Endothelial cell (in vitro differentiated cells): Measurements from ENCODE around the gene VAX1. TPM values are rescaled to one million over a fixed set of nuclear protein-coding genes. Genes with fewer than 3 reads are reported as not detected.

Experiments
- DNase-seq: peaks from one replicate; pipeline ENCODE4 v3.0.0; 2021; ENCODE audit warnings: low spot score
- H3K27ac Mint-ChIP-seq: one replicate; pipeline ENCODE4 v1.8.0; 2021; ENCODE audit warnings: mixed read lengths, inconsistent platforms; ENCODE audit not compliant: unreplicated experiment
- H3K27me3 Mint-ChIP-seq: one replicate; pipeline ENCODE4 v1.8.0; 2021; ENCODE audit warnings: mild to moderate bottlenecking, moderate library complexity, mixed read lengths, inconsistent platforms; ENCODE audit not compliant: unreplicated experiment
- H3K36me3 Mint-ChIP-seq: one replicate; pipeline ENCODE4 v1.8.0; 2021; ENCODE audit warnings: mild to moderate bottlenecking, low read depth, mixed read lengths, inconsistent platforms; ENCODE audit not compliant: unreplicated experiment
- H3K4me1 Mint-ChIP-seq: one replicate; pipeline ENCODE4 v1.8.0; 2021; ENCODE audit warnings: mild to moderate bottlenecking, mixed read lengths, inconsistent platforms; ENCODE audit not compliant: unreplicated experiment
- H3K4me3 Mint-ChIP-seq: one replicate; pipeline ENCODE4 v1.8.0; 2021; ENCODE audit warnings: mild to moderate bottlenecking, mixed read lengths, inconsistent platforms; ENCODE audit not compliant: unreplicated experiment
- H3K9me3 Mint-ChIP-seq: one replicate; pipeline ENCODE4 v1.8.0; 2021; ENCODE audit warnings: mixed read lengths, inconsistent platforms; ENCODE audit not compliant: unreplicated experiment
- total RNA-seq: library from RNA; stranded (reverse); fragmentation: NEBNext Ultra II Directional; extraction: Animal tissue kit (Norgen Biotek cat#: 25700); gene quantifications from one replicate; pipeline ENCODE4 v1.2.1, GENCODE V29; 2021; ENCODE audit not compliant: unreplicated experiment
- TF ChIP-seq, protein P1 (sequence below): fragments of 200-600 bp; sonication (generic); IDR thresholded peaks from one replicate; pipeline ENCODE4 v1.5.0; 2021; ENCODE audit warnings: antibody characterized with exemption; ENCODE audit not compliant: unreplicated experiment

The VAX1 gene
- total RNA-seq, 1 donor from 2014 or later: 26.3 TPM

DNA sequence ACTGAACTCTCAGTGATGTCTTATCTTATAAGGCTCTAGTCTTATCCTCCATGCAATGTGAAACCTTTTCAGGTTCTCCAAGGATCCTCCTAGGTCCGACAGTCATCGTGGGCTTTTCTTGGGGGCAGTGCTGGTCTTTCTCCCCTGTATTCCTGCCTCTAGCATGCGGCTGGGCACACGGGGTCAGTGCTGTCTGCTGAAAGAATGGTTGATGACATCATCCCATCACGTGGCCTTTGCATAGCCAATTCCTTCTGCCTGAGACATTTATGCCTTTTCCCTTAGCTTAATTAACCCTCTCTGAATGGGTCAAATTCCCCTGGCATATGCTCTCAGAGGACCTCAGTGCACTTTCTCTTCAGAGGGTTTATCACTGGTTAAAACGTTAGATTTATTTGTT, 32.2 kb upstream of the VAX1 start:
- peaks cover 17% of the 10 kb centered on the region for H3K4me1 Mint-ChIP-seq
- H3K9me3 Mint-ChIP-seq: no peaks in the 10 kb centered on the region
- no peak overlapping the region for H3K4me3 Mint-ChIP-seq
- H3K36me3 Mint-ChIP-seq: no peaks in the 10 kb centered on the region
- H3K27me3 Mint-ChIP-seq: peaks cover 27% of the 10 kb centered on the region
- no peak overlapping the region for H3K27ac Mint-ChIP-seq
- no peak for DNase-seq
- TF ChIP-seq, protein P1, sequence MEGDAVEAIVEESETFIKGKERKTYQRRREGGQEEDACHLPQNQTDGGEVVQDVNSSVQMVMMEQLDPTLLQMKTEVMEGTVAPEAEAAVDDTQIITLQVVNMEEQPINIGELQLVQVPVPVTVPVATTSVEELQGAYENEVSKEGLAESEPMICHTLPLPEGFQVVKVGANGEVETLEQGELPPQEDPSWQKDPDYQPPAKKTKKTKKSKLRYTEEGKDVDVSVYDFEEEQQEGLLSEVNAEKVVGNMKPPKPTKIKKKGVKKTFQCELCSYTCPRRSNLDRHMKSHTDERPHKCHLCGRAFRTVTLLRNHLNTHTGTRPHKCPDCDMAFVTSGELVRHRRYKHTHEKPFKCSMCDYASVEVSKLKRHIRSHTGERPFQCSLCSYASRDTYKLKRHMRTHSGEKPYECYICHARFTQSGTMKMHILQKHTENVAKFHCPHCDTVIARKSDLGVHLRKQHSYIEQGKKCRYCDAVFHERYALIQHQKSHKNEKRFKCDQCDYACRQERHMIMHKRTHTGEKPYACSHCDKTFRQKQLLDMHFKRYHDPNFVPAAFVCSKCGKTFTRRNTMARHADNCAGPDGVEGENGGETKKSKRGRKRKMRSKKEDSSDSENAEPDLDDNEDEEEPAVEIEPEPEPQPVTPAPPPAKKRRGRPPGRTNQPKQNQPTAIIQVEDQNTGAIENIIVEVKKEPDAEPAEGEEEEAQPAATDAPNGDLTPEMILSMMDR: no peak

DNA sequence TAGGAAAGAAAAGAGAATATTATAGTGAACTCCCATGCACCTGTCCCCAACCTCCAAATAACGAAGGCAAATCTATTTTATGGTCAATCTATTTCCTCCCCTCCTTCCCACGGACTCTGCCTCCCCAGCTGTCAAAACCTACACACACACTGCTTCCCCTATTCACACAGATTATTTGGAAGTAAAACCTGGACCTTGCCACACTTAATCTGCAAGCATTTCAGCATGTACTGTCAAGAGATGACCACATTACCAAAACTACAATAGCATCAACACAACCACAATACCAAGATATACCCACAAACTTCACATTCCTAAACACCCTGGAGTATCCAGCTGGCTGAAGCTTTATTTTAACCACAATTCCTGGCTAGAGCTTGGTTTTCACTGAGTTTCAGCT, 31.4 kb upstream of the VAX1 start:
- DNase-seq: no peak
- H3K4me3 Mint-ChIP-seq: peak overlapping the region; percentile 21
- TF ChIP-seq, protein P1: no peak

DNA sequence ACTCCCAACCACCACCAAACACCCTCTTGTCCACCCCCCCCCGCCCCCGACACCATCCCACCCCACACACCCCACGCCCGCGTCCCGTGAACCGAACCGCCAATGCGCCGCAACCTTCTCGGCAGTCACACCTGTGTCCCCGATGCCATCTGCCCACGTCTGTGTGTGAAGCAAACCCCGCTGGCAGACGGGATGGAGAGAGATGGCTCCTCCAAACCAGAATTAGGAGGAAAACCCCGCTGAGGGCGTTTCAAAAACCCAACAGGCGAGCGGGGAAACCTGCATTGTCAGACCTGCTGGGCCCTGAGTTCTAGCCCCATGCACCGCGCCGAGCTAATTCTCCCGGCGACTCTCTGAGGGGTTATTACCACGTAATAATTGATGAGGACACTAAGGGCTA, 30.7 kb upstream of the VAX1 start:
- Mint-ChIP-seq H3K27ac (no peak overlapping the region), H3K4me3 (no peak overlapping the region), H3K9me3 (no peaks in the 10 kb centered on the region), H3K4me1 (peaks cover 21% of the 10 kb centered on the region), H3K36me3 (no peaks in the 10 kb centered on the region), H3K27me3 (peaks cover 22% of the 10 kb centered on the region)
- DNase-seq: no peak
- TF ChIP-seq, protein P1: no peak

More for the DNA sequence above, 31.4 kb upstream of the VAX1 start:
- peaks cover 25% of the 10 kb centered on the region for H3K27me3 Mint-ChIP-seq
- no peaks in the 10 kb centered on the region for H3K9me3 Mint-ChIP-seq
- H3K27ac Mint-ChIP-seq: no peak overlapping the region
- H3K4me1 Mint-ChIP-seq: peaks cover 20% of the 10 kb centered on the region
- no peaks in the 10 kb centered on the region for H3K36me3 Mint-ChIP-seq

DNA sequence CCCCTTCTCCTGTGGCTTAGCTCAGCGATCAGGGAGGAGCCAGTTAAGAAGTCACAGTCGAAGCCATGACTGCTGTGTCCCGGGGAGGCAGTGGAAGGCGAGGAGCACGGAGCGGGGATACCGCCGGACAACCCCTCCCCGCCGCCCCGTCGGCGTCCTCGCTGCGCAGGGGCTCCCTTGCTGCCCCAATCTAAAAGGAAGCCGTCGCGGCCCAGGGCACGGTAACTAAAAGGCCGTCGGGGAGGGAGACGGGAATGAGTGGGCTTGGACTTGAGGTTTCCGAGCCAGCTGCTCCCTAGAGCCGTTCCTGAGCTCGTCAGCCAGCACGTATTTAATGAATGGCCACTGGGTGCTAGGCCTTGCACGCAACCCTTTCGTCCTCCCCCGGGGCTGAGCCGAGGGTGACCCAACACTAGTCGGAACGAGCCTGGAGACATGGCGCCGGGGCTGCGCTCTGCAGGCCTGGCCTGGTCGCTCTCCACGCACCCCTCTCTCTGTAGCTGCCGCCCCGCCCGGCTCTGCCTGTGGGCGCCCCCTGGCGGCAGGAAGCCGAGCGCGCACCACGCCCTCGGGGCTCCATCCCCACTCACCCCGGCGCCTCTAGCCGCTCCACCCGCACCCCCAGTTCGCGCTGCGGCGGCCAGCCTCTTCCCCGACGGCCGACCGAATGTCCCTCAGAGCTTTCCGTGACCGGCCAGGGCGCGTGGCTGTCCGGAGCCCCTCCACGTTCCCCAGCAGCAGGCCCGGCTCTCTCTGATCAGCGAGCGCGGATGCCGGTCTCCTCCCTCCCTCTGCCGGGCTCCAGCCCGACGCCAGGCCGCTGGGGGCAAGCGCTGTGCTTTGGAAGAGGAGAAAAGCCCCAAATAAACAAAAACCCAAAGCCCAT, 30.0 kb upstream of the VAX1 start:
- Mint-ChIP-seq H3K9me3 (no peaks in the 10 kb centered on the region), H3K27me3 (peaks cover 22% of the 10 kb centered on the region), H3K4me1 (peaks cover 21% of the 10 kb centered on the region), H3K36me3 (no peaks in the 10 kb centered on the region), H3K4me3 (peak overlapping the region; percentile 51), H3K27ac (no peak overlapping the region)
- DNase-seq: peak; percentile 89
- TF ChIP-seq, protein P1: peak; percentile 99

DNA sequence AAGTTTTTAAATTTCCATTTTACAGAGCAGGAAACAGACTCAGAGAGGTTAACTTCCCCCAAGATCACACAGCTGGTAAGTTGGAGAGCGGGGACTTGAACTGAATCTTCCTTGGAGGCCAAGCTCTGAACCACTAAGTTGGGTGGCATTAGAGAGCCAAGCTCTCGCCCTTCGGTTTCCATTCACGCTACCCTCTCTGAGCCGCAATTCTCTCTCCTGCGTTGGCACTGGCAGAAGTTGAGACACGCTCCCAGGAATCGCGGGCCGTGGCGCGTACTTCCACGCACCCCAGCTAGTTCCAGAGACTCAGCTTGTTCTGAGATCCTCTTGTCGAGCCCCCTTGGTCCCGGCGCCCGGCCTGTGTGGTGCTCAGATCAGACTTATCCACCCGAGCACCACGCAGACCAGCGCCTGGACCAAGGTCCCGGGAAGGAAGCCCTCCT, 29.3 kb upstream of the VAX1 start:
- TF ChIP-seq, protein P1: no peak
- H3K27ac Mint-ChIP-seq: no peak overlapping the region
- peak overlapping the region; percentile 51 for H3K4me3 Mint-ChIP-seq
- peaks cover 22% of the 10 kb centered on the region for H3K27me3 Mint-ChIP-seq
- H3K4me1 Mint-ChIP-seq: peaks cover 25% of the 10 kb centered on the region
- no peak for DNase-seq
- H3K9me3 Mint-ChIP-seq: no peaks in the 10 kb centered on the region
- no peaks in the 10 kb centered on the region for H3K36me3 Mint-ChIP-seq
